HG02973 (cell line): ENCODE measurements around the gene LDLRAD3.
"Not testable (repeated sequence)": the region's sequence is repeated elsewhere in the genome, so short reads cannot be mapped to it uniquely, and the experiment has no call there.

Experiments used
- ATAC-seq: cut with Tn5 transposase; IDR thresholded peaks from one replicate; pipeline ENCODE4 v1.9.1; 2021; ENCODE audit warnings: moderate library complexity; ENCODE audit not compliant: unreplicated experiment

LDLRAD3 gene

GRCh38 chr11:36155124-36155561 is 211.3 kb downstream of the LDLRAD3 start:
- no peak for ATAC-seq

GRCh38 chr11:36155770-36156160 is 211.9 kb downstream of the LDLRAD3 start:
- ATAC-seq: no peak

GRCh38 chr11:36156161-36156816 is 212.4 kb downstream of the LDLRAD3 start:
- ATAC-seq: no peak

DNA sequence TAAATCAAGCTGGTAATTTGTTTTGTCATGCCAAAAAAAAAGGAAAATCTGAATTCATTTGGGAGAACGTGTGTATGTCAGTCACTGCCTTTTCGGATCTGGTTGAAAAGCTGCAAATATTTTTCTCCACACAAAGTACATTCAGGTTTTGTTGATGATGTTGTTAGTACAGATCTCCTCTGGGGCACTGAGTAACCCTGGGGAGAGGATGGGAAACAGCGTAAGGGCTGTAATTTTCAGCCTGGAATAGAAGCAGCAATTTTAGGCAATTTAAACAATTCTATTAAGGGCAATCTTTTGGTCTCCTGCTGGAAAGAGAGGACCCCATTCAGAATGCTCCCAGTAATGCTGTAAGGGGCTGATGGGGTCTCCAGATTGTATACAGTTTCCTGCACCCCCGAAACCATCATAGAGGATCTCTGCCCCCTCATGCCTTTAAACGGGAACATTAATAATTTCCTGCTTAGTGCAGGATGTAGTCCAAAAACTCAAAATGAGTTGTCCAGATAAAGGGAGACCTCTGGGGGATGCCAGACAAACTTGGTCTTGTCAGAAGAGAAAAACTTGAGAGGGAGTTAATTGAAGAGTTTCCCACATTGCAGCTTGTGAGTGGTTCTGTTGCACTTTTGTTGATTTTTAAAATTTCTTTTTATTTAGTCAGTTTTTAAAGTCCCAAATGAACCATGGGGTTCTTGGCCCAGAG is 213.1 kb downstream of the LDLRAD3 start:
- no peak for ATAC-seq

- no peak for ATAC-seq
Measured at GRCh38 chr11:36160091-36160490, 216.2 kb downstream of the LDLRAD3 start.

DNA sequence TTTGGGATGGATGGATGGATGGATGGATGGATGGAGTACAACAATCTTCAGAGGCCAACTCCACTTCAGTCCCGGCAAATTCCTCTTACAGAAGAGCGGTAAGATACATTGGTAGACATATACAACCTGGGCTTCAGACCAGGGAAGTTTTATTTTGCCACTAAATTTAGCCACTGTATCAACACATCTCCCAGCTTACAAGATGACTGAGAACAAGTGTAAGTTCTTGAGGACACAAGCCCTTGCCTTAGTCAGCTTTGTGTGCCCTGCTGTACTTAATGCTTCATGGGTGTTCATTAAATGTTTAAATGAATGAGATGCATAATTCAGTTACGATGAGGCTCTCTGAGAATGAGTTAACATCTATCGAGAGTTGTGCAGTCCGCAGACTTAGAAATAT is 217.7 kb downstream of the LDLRAD3 start:
- ATAC-seq: no peak

DNA sequence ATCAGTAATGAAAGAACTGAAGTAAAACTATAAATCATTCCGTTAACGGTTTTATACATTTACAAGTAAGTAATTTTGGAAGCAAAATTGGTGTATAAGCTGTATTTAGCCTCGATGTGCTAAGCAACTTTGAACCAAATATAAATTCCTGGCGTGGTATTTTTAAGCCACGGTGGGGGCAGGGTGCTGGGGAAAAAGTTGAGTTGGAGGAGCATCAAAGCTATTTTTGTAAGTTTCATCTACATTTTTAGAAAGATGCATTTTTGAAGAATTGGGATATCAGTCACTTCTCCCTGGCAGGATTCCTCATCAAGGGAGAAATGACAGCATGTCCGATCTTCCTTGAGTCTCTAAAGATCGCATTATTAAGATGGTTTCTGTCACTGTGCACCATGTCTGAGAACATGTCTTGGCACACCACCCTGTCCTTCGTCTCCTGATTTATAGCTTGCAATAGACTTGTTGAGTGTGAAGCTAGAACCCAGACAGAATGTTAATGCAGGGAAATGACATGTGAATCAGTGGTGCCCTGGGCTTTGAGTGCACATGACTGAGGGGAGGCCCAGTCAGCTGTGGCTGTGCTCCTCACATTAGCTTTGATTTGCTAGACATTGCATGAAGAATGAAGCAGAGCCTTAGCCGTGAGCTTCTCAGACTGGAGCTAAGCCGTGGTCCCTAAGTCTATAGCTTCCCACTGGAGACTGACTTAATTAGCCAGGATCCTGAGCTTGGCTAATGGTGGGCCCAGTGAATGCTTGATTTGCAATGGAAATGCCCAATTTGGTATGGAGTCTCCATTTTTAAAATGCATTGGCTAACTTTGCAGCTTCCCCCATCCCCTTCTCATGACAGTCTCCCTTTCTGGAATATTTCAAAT is 218.4 kb downstream of the LDLRAD3 start:
- ATAC-seq: no peak

GRCh38 chr11:36162883-36163434 is 219.1 kb downstream of the LDLRAD3 start:
- no peak for ATAC-seq

DNA sequence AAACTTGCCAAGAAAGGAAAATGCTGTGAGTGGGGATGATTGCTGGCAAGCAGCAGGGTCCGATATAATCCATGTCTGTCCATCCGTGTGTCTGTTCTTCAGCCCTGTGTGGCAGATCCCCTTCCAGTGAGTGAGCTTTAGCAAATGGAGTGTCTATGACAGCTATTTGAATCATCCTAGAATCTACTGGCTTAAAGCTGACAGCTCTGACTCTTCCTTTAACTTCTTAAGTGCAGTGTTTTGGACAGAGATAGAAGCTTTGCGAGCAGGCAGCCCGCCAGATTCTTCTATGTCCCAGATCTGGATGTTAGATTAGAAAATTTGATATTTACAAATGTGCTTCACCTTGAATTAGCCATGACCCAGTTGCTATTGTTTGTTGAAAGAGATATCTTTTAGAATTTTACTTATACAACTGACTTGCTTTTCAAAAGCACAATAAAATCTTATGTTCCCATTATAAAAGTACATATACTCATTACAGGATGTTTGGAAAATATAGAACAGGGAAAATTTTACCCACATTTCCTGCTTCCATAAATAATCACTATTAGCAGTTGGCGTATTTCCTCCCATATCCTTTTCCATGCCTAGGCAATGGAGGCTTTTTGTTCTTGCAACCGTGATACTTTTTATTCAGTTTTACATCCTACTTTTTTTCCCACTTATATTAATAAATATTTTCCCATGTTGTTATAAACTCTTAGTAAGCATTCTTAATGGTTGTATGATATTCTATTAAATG is 220.8 kb downstream of the LDLRAD3 start:
- ATAC-seq: no peak

- no peak for ATAC-seq
Measured at GRCh38 chr11:36165621-36166397, 221.9 kb downstream of the LDLRAD3 start.

DNA sequence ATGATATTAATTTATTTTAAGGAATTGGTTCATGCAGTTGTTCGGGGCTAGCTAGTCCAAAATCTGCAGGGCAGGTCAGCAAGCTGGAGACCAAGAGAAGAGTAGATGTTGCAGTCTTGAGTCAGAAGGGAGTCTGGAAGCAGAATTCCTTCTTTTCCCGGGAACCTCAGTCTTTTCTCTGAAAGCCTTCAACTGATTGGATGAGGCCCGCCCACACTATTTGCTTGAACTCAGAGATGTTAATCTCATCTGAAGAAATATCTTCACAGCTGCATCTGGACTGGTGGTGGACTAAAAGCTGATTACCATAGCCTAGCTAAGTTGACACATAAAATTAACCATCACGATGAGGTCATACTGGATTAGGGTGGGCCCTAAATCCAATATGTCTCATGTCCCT is 223.2 kb downstream of the LDLRAD3 start:
- ATAC-seq: no peak

GRCh38 chr11:36167729-36168128 is 223.9 kb downstream of the LDLRAD3 start:
- ATAC-seq: no peak

- no peak for ATAC-seq
Measured at GRCh38 chr11:36177836-36178235, 234.0 kb downstream of the LDLRAD3 start.

DNA sequence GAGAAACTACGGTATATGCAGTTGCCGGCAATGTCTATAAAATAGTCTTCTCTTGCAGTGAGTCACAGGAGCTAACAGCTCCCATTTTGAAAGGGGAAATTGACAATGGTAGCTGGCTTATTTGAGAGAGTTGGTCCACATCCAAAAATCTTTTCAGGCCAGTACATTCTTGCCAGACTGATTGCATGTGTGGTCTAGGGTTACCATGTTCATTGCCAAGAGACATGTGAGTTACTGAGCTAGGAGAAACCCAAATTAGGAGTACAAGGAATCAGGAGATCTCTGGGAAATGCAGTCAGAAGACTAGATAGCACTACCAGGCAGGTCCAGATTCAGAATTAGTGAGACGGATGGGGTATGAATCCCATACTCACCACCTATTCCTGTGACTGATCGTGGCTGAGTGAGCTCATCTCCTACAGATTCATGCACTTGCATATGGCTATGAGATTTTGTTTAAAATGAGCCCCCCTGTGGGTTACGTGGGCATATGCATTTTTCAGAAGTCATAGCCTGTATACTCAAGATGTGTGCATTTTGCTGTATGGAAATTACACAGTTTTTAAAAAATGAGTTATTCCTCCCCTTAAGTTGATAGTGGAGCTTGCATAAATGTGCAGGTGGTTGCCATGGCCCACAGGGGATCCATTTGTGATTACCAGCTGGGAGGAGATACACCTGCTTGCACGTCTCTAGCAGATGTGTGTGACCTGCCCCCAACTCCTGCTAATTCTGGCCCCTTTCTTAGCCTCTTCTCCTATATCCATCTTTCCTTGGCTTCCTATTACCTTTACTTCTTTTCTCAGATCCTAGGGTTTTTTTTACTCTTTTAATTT is 242.7 kb downstream of the LDLRAD3 start:
- ATAC-seq: no peak

DNA sequence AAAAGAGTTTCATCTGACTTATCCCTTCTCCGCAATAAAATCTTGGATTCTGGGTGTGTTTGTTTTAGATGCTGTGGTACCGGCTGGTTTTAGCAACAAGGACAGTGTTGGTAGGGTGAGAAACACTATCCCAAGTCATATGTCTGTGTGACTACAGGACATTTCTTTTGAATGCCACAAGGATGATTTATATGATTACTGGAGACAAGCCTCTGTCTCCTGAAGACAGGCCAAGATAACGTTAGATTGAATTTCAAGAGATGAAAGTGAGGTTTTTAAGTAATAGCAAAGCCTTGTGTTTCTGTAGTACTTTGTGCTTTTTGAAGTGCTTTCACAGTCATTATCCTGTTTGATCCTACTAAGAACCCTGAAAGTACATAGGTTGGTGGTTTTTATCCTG is 243.8 kb downstream of the LDLRAD3 start:
- ATAC-seq: no peak

DNA sequence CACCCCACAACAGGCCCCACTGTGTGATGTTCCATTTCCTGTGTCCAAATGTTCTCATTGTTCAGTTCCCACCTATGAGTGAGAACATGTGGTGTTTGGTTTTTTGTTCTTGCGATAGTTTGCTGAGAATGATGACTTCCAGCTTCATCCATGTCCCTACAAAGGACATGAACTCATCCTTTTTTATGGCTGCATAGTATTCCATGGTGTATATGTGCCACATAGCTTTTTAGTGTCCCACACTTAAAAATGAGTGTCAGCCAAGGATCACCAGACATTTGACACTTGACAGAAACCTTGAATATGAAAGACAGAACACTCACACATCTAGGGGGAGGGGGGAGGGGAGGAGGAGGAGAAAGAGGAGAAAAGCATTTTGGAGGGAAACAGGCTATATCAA is 245.9 kb downstream of the LDLRAD3 start:
- not testable (repeated sequence) for ATAC-seq

GRCh38 chr11:36191941-36192340 is 248.1 kb downstream of the LDLRAD3 start:
- ATAC-seq: no peak

DNA sequence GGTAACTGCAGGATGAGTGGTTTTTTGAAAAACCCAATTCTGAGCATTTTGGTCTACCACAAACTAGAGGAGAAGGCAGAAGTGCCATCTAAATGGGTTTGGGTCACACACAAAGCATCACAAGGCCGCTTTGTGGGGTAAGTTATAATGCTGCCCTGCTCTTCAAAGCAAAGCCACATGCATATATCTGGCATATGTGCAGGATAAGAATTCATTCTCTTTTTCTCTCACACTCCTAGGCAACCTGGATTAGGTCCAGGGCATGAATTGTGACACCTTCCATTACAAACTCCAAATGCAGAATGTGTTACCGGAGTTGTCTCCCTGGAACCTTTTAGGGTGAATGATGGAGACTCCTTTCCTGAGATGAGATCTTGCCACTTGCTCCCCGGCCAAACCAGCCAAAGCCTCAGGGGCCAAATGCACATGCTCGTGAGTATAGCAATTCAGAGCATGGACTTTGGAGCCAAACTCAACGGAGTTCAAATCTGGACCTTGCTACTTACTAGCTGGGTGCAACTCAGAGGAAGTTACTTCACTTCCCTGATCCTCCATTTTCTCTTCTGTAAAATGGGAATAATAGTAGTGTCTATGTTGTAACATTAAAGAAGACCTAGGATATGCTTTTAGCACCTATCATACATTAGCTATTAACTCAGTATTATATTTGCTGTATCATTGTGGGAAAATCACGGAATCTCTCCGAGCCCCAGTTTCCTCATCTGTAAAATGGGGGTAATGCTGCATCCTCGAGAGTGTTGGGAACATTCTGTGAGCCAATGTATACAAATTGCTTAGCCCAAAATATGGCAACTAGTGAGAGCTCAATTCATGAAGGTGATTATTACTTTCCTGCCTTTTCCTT is 248.8 kb downstream of the LDLRAD3 start:
- no peak for ATAC-seq
